Neural cell (in vitro differentiated cells): ENCODE data around the gene PTPN1. TPM values are rescaled to one million over a fixed set of nuclear protein-coding genes. Genes with fewer than 3 reads are reported as not detected.

ENCODE experiments used
- H2AFZ ChIP-seq: fragments of 200-600, 300-800 bp; sonication (generic), shearing (Covaris generic); 2 replicates; pipeline ENCODE4 v1.6.0; 2014; ENCODE audit warnings: low read depth, mild to moderate bottlenecking, antibody characterized with exemption, low read length, moderate library complexity
- H3F3A ChIP-seq: fragments of 200-600 bp; shearing (Covaris generic); 2 replicates; pipeline ENCODE4 v1.6.1; 2016; ENCODE audit warnings: mild to moderate bottlenecking, moderate library complexity, mixed read lengths, antibody characterized with exemption, low read length; ENCODE audit not compliant: insufficient read depth, poor library complexity, severe bottlenecking
- H3K27ac ChIP-seq: fragments of 200-600, 300-800 bp; sonication (generic), shearing (Covaris generic); 2 replicates; pipeline ENCODE4 v1.5.1; 2014; ENCODE audit warnings: mild to moderate bottlenecking, low read length, moderate library complexity
- H3K27me3 ChIP-seq: fragments of 300-800, 200-600 bp; sonication (generic), shearing (Covaris generic); 2 replicates; pipeline ENCODE4 v1.6.0; 2014; ENCODE audit warnings: mild to moderate bottlenecking, low read depth, low read length, moderate library complexity; ENCODE audit not compliant: insufficient read depth
- H3K36me3 ChIP-seq: fragments of 300-800, 200-600 bp; sonication (generic), shearing (Covaris generic); 2 replicates; pipeline ENCODE4 v1.5.1; 2014; ENCODE audit warnings: mild to moderate bottlenecking, antibody characterized with exemption, low read length, moderate library complexity; ENCODE audit not compliant: insufficient read depth
- H3K4me2 ChIP-seq: fragments of 300-800, 200-600 bp; sonication (generic), shearing (Covaris generic); 2 replicates; pipeline ENCODE4 v1.6.0; 2014; ENCODE audit warnings: mild to moderate bottlenecking, low read length
- H3K4me3 ChIP-seq: fragments of 300-800, 200-600 bp; sonication (generic), shearing (Covaris generic); 2 replicates; pipeline ENCODE4 v1.5.1; 2014; ENCODE audit warnings: mild to moderate bottlenecking, low read length, moderate library complexity
- H3K79me2 ChIP-seq: fragments of 200-600 bp; shearing (Covaris generic); replicated peaks from 2 replicates; pipeline ENCODE4 v1.6.0; 2014; ENCODE audit warnings: mild to moderate bottlenecking, low read length, moderate library complexity; ENCODE audit not compliant: insufficient read depth
- H3K9ac ChIP-seq: fragments of 300-800, 200-600 bp; sonication (generic), shearing (Covaris generic); 2 replicates; pipeline ENCODE4 v1.6.1; 2016; ENCODE audit warnings: mild to moderate bottlenecking, low read length, mixed read lengths
- H3K9me2 ChIP-seq: fragments of 200-600 bp; shearing (Covaris generic); 2 replicates; pipeline ENCODE4 v1.6.1; 2016; ENCODE audit warnings: mild to moderate bottlenecking, low read length, mixed read lengths; ENCODE audit not compliant: insufficient read depth
- H3K9me3 ChIP-seq: fragments of 200-600, 300-800 bp; sonication (generic), shearing (Covaris generic); 2 replicates; pipeline ENCODE4 v1.6.1; 2016; ENCODE audit warnings: mild to moderate bottlenecking, mixed run types, low read length, moderate library complexity, mixed read lengths
- H4K20me1 ChIP-seq: fragments of 200-600 bp; shearing (Covaris generic); 2 replicates; pipeline ENCODE4 v1.6.1; 2016; ENCODE audit warnings: mild to moderate bottlenecking, mixed run types; ENCODE audit not compliant: insufficient read depth
- CTCF ChIP-seq: fragments of 450-650 bp; IDR thresholded peaks from 2 replicates; pipeline ENCODE4 v1.5.1; 2014; ENCODE audit warnings: antibody characterized with exemption, mild to moderate bottlenecking, moderate library complexity; ENCODE audit not compliant: poor library complexity, severe bottlenecking
- EP300 ChIP-seq: fragments of 450-650 bp; conservative IDR thresholded peaks from 2 replicates; pipeline ENCODE4 v1.6.1; 2014; ENCODE audit warnings: antibody characterized with exemption, mild to moderate bottlenecking, moderate library complexity; ENCODE audit not compliant: poor library complexity, severe bottlenecking
- EZH2 ChIP-seq: fragments of 200-600, 300-800 bp; shearing (Covaris generic), sonication (generic); IDR thresholded peaks from 2 replicates; pipeline ENCODE4 v1.6.1; 2014; ENCODE audit warnings: antibody characterized with exemption, low read length, borderline replicate concordance, mild to moderate bottlenecking; ENCODE audit not compliant: insufficient read depth, poor library complexity, severe bottlenecking
- MXI1 ChIP-seq: fragments of 450-650 bp; conservative IDR thresholded peaks from 2 replicates; pipeline ENCODE4 v1.6.1; 2014; ENCODE audit warnings: antibody characterized with exemption, mild to moderate bottlenecking; ENCODE audit not compliant: poor library complexity, severe bottlenecking
- POLR2AphosphoS5 ChIP-seq: IDR thresholded peaks from 2 replicates; pipeline ENCODE4 v1.6.1; 2012
- RAD21 ChIP-seq: fragments of 450-650 bp; conservative IDR thresholded peaks from 2 replicates; pipeline ENCODE4 v1.6.1; 2014; ENCODE audit warnings: antibody characterized with exemption, mild to moderate bottlenecking, moderate library complexity
- REST ChIP-seq: IDR thresholded peaks from 2 replicates; pipeline ENCODE4 v1.6.1; 2012; ENCODE audit warnings: borderline replicate concordance
- SMC3 ChIP-seq: fragments of 450-650 bp; conservative IDR thresholded peaks from 2 replicates; pipeline ENCODE4 v1.6.1; 2014; ENCODE audit warnings: antibody characterized with exemption, mild to moderate bottlenecking, moderate library complexity; ENCODE audit not compliant: poor library complexity
- TAF1 ChIP-seq: IDR thresholded peaks from 2 replicates; pipeline ENCODE4 v1.6.1; 2012; ENCODE audit warnings: low read depth
- polyA plus RNA-seq: library from polyadenylated mRNA; depleted of rRNA; stranded (reverse); fragments of >200 nt; gene quantifications from 2 replicates; pipeline ENCODE4 v1.2.3, GENCODE V29; 2014

PTPN1 gene
- polyA plus RNA-seq, 1 donor from 2014 or later = 48.1 TPM

- Histone ChIP-seq H3K4me2 (no peak overlapping the region), H4K20me1 (no peaks in the 10 kb centered on the region), H3K27me3 (no peaks in the 10 kb centered on the region), H2AFZ (no peak overlapping the region), H3K27ac (no peak overlapping the region), H3K9me2 (no peaks in the 10 kb centered on the region), H3K4me3 (no peak overlapping the region), H3K79me2 (no peaks in the 10 kb centered on the region), H3K9ac (no peak overlapping the region), H3F3A (no peaks in the 10 kb centered on the region), H3K36me3 (no peaks in the 10 kb centered on the region), H3K9me3 (no peaks in the 10 kb centered on the region)
- no peak for TF ChIP-seq REST
- TF ChIP-seq TAF1 = no peak
- no peak for TF ChIP-seq SMC3
- no peak for TF ChIP-seq EZH2
- no peak for TF ChIP-seq CTCF
- TF ChIP-seq EP300 = no peak
- no peak for TF ChIP-seq POLR2AphosphoS5
- no peak for TF ChIP-seq RAD21
- no peak for TF ChIP-seq MXI1
These were observed 27.7 kb upstream of the PTPN1 start for GRCh38 chr20:50482396-50482981.

- no peak overlapping the region for H3K4me3 ChIP-seq
- H3K9ac ChIP-seq = no peak overlapping the region
- no peaks in the 10 kb centered on the region for H3K9me3 ChIP-seq
- no peak overlapping the region for H2AFZ ChIP-seq
- no peaks in the 10 kb centered on the region for H4K20me1 ChIP-seq
- H3K27ac ChIP-seq = no peak overlapping the region
- no peaks in the 10 kb centered on the region for H3K9me2 ChIP-seq
- H3F3A ChIP-seq = no peaks in the 10 kb centered on the region
- H3K27me3 ChIP-seq = no peaks in the 10 kb centered on the region
- no peaks in the 10 kb centered on the region for H3K36me3 ChIP-seq
- H3K4me2 ChIP-seq = no peak overlapping the region
- TF ChIP-seq SMC3 (no peak), EP300 (no peak), TAF1 (no peak), RAD21 (no peak), MXI1 (no peak), CTCF (no peak), EZH2 (no peak), POLR2AphosphoS5 (no peak), REST (no peak)
- H3K79me2 ChIP-seq = no peaks in the 10 kb centered on the region
These were observed 25.8 kb upstream of the PTPN1 start for GRCh38 chr20:50484271-50484976.
